OCI-LY7 (cell line): ENCODE data around the gene AGAP2. TPM values are rescaled to one million over a fixed set of nuclear protein-coding genes. Genes with fewer than 3 reads are reported as not detected.
A peak's percentile ranks its signal among the peaks of the same experiment; 100 is the strongest.

Source experiments
- BruUV-seq: library from RNA; stranded (reverse); fragments of 400-500 nt; replicated peaks from 2 replicates; lab custom pipeline; 2021; lab: Mats Ljungman, UMichigan
- CTCF ChIA-PET: fragments of 300-600 bp; sonication (Branson Sonifier 250); formaldehyde crosslinking; loops from one replicate; lab custom pipeline; 2022; ENCODE audit warnings: antibody characterized with exemption; ENCODE audit not compliant: unreplicated experiment; lab: Charles Lee
- POLR2A ChIA-PET: fragments of 300-600 bp; sonication (Branson Sonifier 250); formaldehyde crosslinking; loops from one replicate; lab custom pipeline; 2022; ENCODE audit warnings: antibody characterized with exemption; lab: Charles Lee
- DNase-seq: peaks from one replicate; pipeline ENCODE4 v3.0.0-alpha.2; 2015; ENCODE audit warnings: low spot score
- H2AFZ ChIP-seq: fragments of 200-600 bp; sonication (generic), shearing (Covaris generic); 2 replicates; pipeline ENCODE4 v1.6.1; 2014; ENCODE audit warnings: mild to moderate bottlenecking, antibody characterized with exemption, low read length, moderate library complexity
- H3K27ac ChIP-seq: fragments of 200-600 bp; sonication (generic); 2 replicates; pipeline ENCODE4 v1.5.1; 2014; ENCODE audit warnings: mixed run types, low read depth, mild to moderate bottlenecking, moderate library complexity, low read length, inconsistent platforms; ENCODE audit not compliant: poor library complexity, severe bottlenecking
- H3K36me3 ChIP-seq: fragments of 200-600 bp; sonication (generic); 2 replicates; pipeline ENCODE4 v1.6.1; 2014; ENCODE audit warnings: mild to moderate bottlenecking, antibody characterized with exemption, low read length, moderate library complexity, mixed read lengths; ENCODE audit not compliant: insufficient read depth
- H3K4me1 ChIP-seq: fragments of 200-600 bp; sonication (generic); 2 replicates; pipeline ENCODE4 v1.5.1; 2014; ENCODE audit warnings: mild to moderate bottlenecking, low read length; ENCODE audit not compliant: insufficient read depth, poor library complexity, severe bottlenecking
- H3K4me2 ChIP-seq: fragments of 200-600 bp; sonication (generic); 2 replicates; pipeline ENCODE4 v1.6.1; 2014; ENCODE audit warnings: mild to moderate bottlenecking, low read length
- H3K4me3 ChIP-seq: fragments of 200-600 bp; sonication (generic); 2 replicates; pipeline ENCODE4 v1.5.1; 2014; ENCODE audit warnings: mild to moderate bottlenecking, low read depth, low read length; ENCODE audit not compliant: poor library complexity, severe bottlenecking
- H3K79me2 ChIP-seq: fragments of 200-600 bp; sonication (generic); 2 replicates; pipeline ENCODE4 v1.6.1; 2016; ENCODE audit warnings: low read depth, mild to moderate bottlenecking, low read length, moderate library complexity, mixed read lengths; ENCODE audit not compliant: insufficient read depth
- H3K9me2 ChIP-seq: fragments of 200-600 bp; sonication (generic); 2 replicates; pipeline ENCODE4 v1.6.1; 2016; ENCODE audit warnings: mild to moderate bottlenecking, low read length, mixed read lengths; ENCODE audit not compliant: insufficient read depth
- H3K9me3 ChIP-seq: fragments of 200-600 bp; sonication (generic); 2 replicates; pipeline ENCODE4 v1.6.1; 2014; ENCODE audit warnings: mild to moderate bottlenecking, mixed run types, low read length, mixed read lengths
- H4K20me1 ChIP-seq: fragments of 200-600 bp; sonication (generic); 2 replicates; pipeline ENCODE4 v1.6.1; 2014; ENCODE audit warnings: mild to moderate bottlenecking, antibody characterized with exemption, low read length, moderate library complexity, mixed read lengths; ENCODE audit not compliant: insufficient read depth
- CTCF ChIP-seq: fragments of 200-600 bp; sonication (generic); conservative IDR thresholded peaks from 2 replicates; pipeline ENCODE4 v1.5.1; 2014; ENCODE audit warnings: mild to moderate bottlenecking, antibody characterized with exemption, low read length, moderate library complexity, mixed read lengths
- EZH2phosphoT487 ChIP-seq: fragments of 200-600 bp; sonication (generic); IDR thresholded peaks from 2 replicates; pipeline ENCODE4 v1.6.1; 2018; ENCODE audit warnings: low read depth, borderline replicate concordance, mild to moderate bottlenecking, mixed run types, antibody characterized with exemption, low read length, moderate library complexity, mixed read lengths
- intact Hi-C: fragments of 100-400 bp; cut with micrococcal nuclease; formaldehyde crosslinking; loops from one replicate; pipeline ENCODE4 v1.10.0; 2022; ENCODE audit not compliant: unreplicated experiment
- total RNA-seq, 2 experiments: library from RNA; depleted of rRNA in 1 of 2; stranded (reverse); fragments of >200 nt in 1 of 2; shearing (Covaris generic) in 1 of 2; gene quantifications; 2 replicates each; pipeline ENCODE4 v1.2.3, GENCODE V29; 2014 to 2022

Gene AGAP2
- total RNA-seq, 2 experiments from 2014 or later: 14.8 to 26.5 TPM

- Histone ChIP-seq H3K4me2 (peak within 1 kb of the TSS; percentile 84), H3K4me1 (peaks cover 43% of the 10 kb centered on the region), H3K4me3 (peak within 1 kb of the TSS; percentile 87), H3K9me3 (no peaks in the 10 kb centered on the region), H4K20me1 (0 out of 2 replicates have a peak, but pooled peaks cover 1% of the 10 kb centered on the region), H3K36me3 (peaks cover 43% of the 10 kb centered on the region), H3K27ac (peak within 1 kb of the TSS; percentile 75), H3K9me2 (no peaks in the 10 kb centered on the region), H3K79me2 (peaks cover 25% of the 10 kb centered on the region), H2AFZ (peak within 1 kb of the TSS; percentile 61; the same call in 1 of the 2 replicates)
- ChIA-PET CTCF (no interaction called here), POLR2A (interaction anchor here (0.7 kb wide), 2 partner anchors 9 to 1106 kb away, joined by 3 read pairs; no protein-coding TSS in a partner anchor)
- no peak for TF ChIP-seq CTCF
- intact Hi-C loops: loop anchor here (5.0 kb wide), 2 partner anchors 232 to 512 kb away; partner anchors contain the start of genes DDIT3 and MBD6
- no TSS peak for BruUV-seq
- DNase-seq: peak; percentile 91
Observed at GRCh38 chr12:57754411-57755193, 16.1 kb upstream of the AGAP2 start, which contains the start of gene MARCHF9. TSS of gene MARCHF9 (plus strand) at chr12:57755103. CDS start at chr12:57755529, 426 bp downstream.

- 0 out of 2 replicates have a peak overlapping the region, but pooled peaks have one; percentile 61 for H2AFZ ChIP-seq
- BruUV-seq: no TSS peak
- DNase-seq: no peak
- peak overlapping the region; percentile 43 for H3K27ac ChIP-seq
- no peaks in the 10 kb centered on the region for H3K9me2 ChIP-seq
- H4K20me1 ChIP-seq: no peaks in the 10 kb centered on the region
- H3K9me3 ChIP-seq: no peaks in the 10 kb centered on the region
- ChIA-PET CTCF (no interaction called here), POLR2A (interaction anchor here (0.5 to 0.7 kb wide), 3 partner anchors 8 to 1106 kb away, joined by 3 read pairs; no protein-coding TSS in a partner anchor)
- H3K4me3 ChIP-seq: peak overlapping the region; percentile 87
- H3K4me1 ChIP-seq: peaks cover 43% of the 10 kb centered on the region
- H3K36me3 ChIP-seq: peaks cover 43% of the 10 kb centered on the region
- no peak for TF ChIP-seq CTCF
- TF ChIP-seq EZH2phosphoT487: no peak
- peak overlapping the region; percentile 81 for H3K4me2 ChIP-seq
- peaks cover 32% of the 10 kb centered on the region for H3K79me2 ChIP-seq
- intact Hi-C loops: loop anchor here (5.0 kb wide), 2 partner anchors 232 to 512 kb away; partner anchors contain the start of genes DDIT3 and MBD6
Observed at GRCh38 chr12:57753756-57754337, 15.3 kb upstream of the AGAP2 start.
